Measurements from ENCODE around the gene RXRA. TPM values are rescaled to one million over a fixed set of nuclear protein-coding genes. Genes with fewer than 3 reads are reported as not detected.

The RXRA gene
- total RNA-seq, 4 donors from 2014 or later, result 39.4 to 81.3 (median 67.4) TPM

GRCh38 chr9:134296301-134297082 is 29.8 kb upstream of the RXRA start:
- Histone ChIP-seq H3K9me3 (no peaks in the 10 kb centered on the region), H3K27me3 (no peaks in the 10 kb centered on the region), H3K4me1 (peaks cover 6 to 24% of the 10 kb centered on the region in 2 donors), H3K4me3 (replicated peaks in 1 of 3) (no peak overlapping the region), H3K27ac (no peak overlapping the region), H3K36me3 (no peaks in the 10 kb centered on the region)
- TF ChIP-seq POLR2A (IDR thresholded peaks at IDR 0.05) (no peak), CTCF (IDR thresholded peaks at IDR 0.05) (no peak)
- 71 to 85% methylated on average over 17 to 23 of the region's 25 CpGs for WGBS, 2 donors
- intact Hi-C loops (cut with DNase I), result no loop called here
- DNase-seq, result no peak

DNA sequence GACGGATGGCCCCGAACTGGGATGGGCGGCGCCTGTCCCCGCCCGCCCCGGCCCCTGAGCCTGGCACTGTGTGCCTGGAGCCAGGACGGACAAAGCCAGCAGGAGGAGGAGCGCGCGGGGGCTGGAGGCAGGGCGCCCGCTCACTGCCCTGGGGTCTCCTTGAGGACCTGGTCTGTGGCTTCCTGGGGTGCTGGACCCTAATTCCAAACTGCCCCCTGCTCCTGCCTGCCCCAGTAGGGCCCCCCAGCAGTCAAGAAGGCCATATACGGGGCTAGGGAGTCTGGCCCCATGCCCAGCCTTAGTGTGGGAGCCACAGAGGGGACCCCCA is 29.2 kb upstream of the RXRA start:
- H3K27me3 ChIP-seq, result no peaks in the 10 kb centered on the region
- WGBS, 2 donors, result 89 to 95% methylated on average over 12 to 14 of the region's 14 CpGs
- DNase-seq, result no peak
- peaks cover 6 to 24% of the 10 kb centered on the region in 2 donors for H3K4me1 ChIP-seq
- H3K4me3 ChIP-seq (replicated peaks in 1 of 3), result no peak overlapping the region
- no peak overlapping the region for H3K27ac ChIP-seq
- H3K9me3 ChIP-seq, result no peaks in the 10 kb centered on the region
- intact Hi-C loops (cut with DNase I), result no loop called here
- TF ChIP-seq CTCF (IDR thresholded peaks at IDR 0.05) (no peak), POLR2A (IDR thresholded peaks at IDR 0.05) (no peak)
- no peaks in the 10 kb centered on the region for H3K36me3 ChIP-seq

DNA sequence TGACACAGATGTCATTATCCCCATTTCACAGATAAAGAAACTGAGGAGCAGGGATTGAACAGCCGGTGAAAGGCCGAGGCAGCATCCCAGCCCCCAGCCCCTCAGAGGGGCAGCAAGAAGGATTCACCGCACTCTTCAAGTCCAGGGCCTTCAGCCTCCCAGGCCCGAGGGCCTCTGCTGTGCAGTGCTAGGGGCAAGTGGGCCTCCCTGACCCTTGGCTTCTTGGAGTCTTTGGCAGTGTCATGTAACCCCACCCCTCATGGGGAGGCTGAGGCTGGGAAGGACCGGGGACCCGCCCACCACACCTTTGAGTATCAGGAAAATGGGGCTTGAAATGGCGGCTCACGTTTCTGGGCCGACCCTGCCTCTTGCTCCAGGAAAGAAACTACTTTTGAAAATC is 28.7 kb upstream of the RXRA start:
- Histone ChIP-seq H3K4me3 (replicated peaks in 1 of 3) (no peak overlapping the region), H3K9me3 (no peaks in the 10 kb centered on the region), H3K36me3 (no peaks in the 10 kb centered on the region), H3K27me3 (no peaks in the 10 kb centered on the region), H3K4me1 (peaks cover 6 to 24% of the 10 kb centered on the region in 2 donors), H3K27ac (no peak overlapping the region)
- DNase-seq, result no peak
- intact Hi-C loops (cut with DNase I), result no loop called here
- WGBS, 2 donors, result 97% methylated on average over 9 of the region's 9 CpGs
- no peak for TF ChIP-seq CTCF (IDR thresholded peaks at IDR 0.05)

DNA sequence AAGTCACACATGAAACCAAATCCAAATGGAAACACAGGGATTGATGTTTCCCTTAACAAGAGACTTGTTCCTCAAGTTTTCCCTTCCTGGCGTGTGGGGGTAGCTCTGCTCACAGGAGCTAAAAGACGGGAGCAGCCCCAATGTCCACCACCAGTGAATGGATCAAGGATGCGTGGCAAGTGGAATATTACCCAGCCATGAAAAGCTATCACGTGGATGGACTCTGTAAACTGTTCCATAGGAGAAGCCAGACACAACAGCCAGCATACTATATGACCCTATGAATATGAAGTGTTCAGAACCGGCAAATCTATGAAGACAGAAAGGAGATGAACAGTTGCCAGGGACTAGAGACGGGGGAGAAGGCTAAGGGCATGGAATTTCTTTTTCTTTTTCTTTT is 28.3 kb upstream of the RXRA start:
- Histone ChIP-seq H3K27me3 (no peaks in the 10 kb centered on the region), H3K27ac (no peak overlapping the region), H3K4me3 (replicated peaks in 1 of 3) (no peak overlapping the region), H3K9me3 (no peaks in the 10 kb centered on the region), H3K4me1 (peaks cover 6 to 24% of the 10 kb centered on the region in 2 donors), H3K36me3 (no peaks in the 10 kb centered on the region)
- DNase-seq, result no peak
- intact Hi-C loops (cut with DNase I), result no loop called here
- WGBS, 2 donors, result 93 to 95% methylated on average over 6 of the region's 6 CpGs
- TF ChIP-seq CTCF (IDR thresholded peaks at IDR 0.05) (no peak), POLR2A (IDR thresholded peaks at IDR 0.05) (no peak)

- intact Hi-C loops (cut with DNase I), result no loop called here
- no peaks in the 10 kb centered on the region for H3K27me3 ChIP-seq
- DNase-seq, result no peak
- 91 to 95% methylated on average over 5 of the region's 5 CpGs for WGBS, 2 donors
- peaks cover 6 to 16% of the 10 kb centered on the region in 2 donors for H3K4me1 ChIP-seq
- no peaks in the 10 kb centered on the region for H3K36me3 ChIP-seq
- TF ChIP-seq POLR2A (IDR thresholded peaks at IDR 0.05), result no peak
- no peak for TF ChIP-seq CTCF (IDR thresholded peaks at IDR 0.05)
- no peaks in the 10 kb centered on the region for H3K9me3 ChIP-seq
- no peak overlapping the region for H3K4me3 ChIP-seq (replicated peaks in 1 of 3)
- peak overlapping the region; percentile 46 to 65 (median 54) for H3K27ac ChIP-seq
These were observed 27.2 kb upstream of the RXRA start for GRCh38 chr9:134299068-134299467.

Measured in thyroid gland (tissue), 4 donors.